KMS-11 (cell line): ENCODE data around the gene TAOK3.
A peak's percentile ranks its signal among the peaks of the same experiment; 100 is the strongest.

ENCODE experiments used
- H2AFZ ChIP-seq: fragments of 200-600 bp; sonication (generic); 2 replicates; pipeline ENCODE4 v1.6.1; 2016; ENCODE audit warnings: antibody characterized with exemption, mixed run types, low read depth
- H3K27ac ChIP-seq: fragments of 200-600 bp; sonication (generic); 2 replicates; pipeline ENCODE4 v1.6.1; 2016; ENCODE audit warnings: mild to moderate bottlenecking, mixed run types
- H3K27me3 ChIP-seq: fragments of 200-600 bp; sonication (generic); 2 replicates; pipeline ENCODE4 v1.6.1; 2017; ENCODE audit warnings: mild to moderate bottlenecking, low read depth, mixed run types, moderate library complexity; ENCODE audit not compliant: insufficient read depth
- H3K36me3 ChIP-seq: fragments of 200-600 bp; sonication (generic); 2 replicates; pipeline ENCODE4 v1.6.1; 2017; ENCODE audit warnings: mild to moderate bottlenecking, mixed run types; ENCODE audit not compliant: insufficient read depth
- H3K4me1 ChIP-seq: fragments of 200-600 bp; sonication (generic); 2 replicates; pipeline ENCODE4 v1.6.1; 2016; ENCODE audit warnings: mild to moderate bottlenecking, low read depth, mixed run types; ENCODE audit not compliant: poor library complexity, severe bottlenecking
- H3K4me2 ChIP-seq: fragments of 200-600 bp; sonication (generic); 2 replicates; pipeline ENCODE4 v1.7.0; 2016; ENCODE audit warnings: mild to moderate bottlenecking, mixed run types
- H3K4me3 ChIP-seq: fragments of 200-600 bp; sonication (generic); IDR thresholded peaks from 2 replicates; pipeline ENCODE4 v1.6.1; 2017; ENCODE audit warnings: low read depth, low read length, mixed read lengths; ENCODE audit not compliant: insufficient read depth
- H3K79me2 ChIP-seq: fragments of 200-600 bp; sonication (generic); 2 replicates; pipeline ENCODE4 v1.6.1; 2016; ENCODE audit warnings: low read depth, mixed run types; ENCODE audit not compliant: insufficient read depth
- H3K9ac ChIP-seq: fragments of 200-600 bp; sonication (generic); 2 replicates; pipeline ENCODE4 v1.6.1; 2016; ENCODE audit warnings: mild to moderate bottlenecking, mixed run types
- H4K20me1 ChIP-seq: fragments of 200-600 bp; sonication (generic); 2 replicates; pipeline ENCODE4 v1.6.1; 2016; ENCODE audit warnings: mild to moderate bottlenecking, mixed run types; ENCODE audit not compliant: insufficient read depth
- TF ChIP-seq, protein P1 (sequence below): fragments of 200-600 bp; sonication (generic); conservative IDR thresholded peaks from 2 replicates; pipeline ENCODE4 v1.6.1; 2017; ENCODE audit warnings: low read depth, mild to moderate bottlenecking, antibody characterized with exemption, low read length, moderate library complexity, mixed read lengths

Gene TAOK3

GRCh38 chr12:118374909-118375308 is 2.2 kb upstream of the TAOK3 start:
- Histone ChIP-seq H3K9ac (no peak overlapping the region), H3K27ac (no peak overlapping the region), H2AFZ (no peak overlapping the region), H4K20me1 (no peaks in the 10 kb centered on the region), H3K27me3 (no peaks in the 10 kb centered on the region), H3K36me3 (no peaks in the 10 kb centered on the region), H3K4me3 (no peak overlapping the region), H3K4me1 (peaks cover 10% of the 10 kb centered on the region), H3K79me2 (peaks cover 10% of the 10 kb centered on the region; the same call in 1 of the 2 replicates), H3K4me2 (no peak overlapping the region)
- TF ChIP-seq, protein P1, sequence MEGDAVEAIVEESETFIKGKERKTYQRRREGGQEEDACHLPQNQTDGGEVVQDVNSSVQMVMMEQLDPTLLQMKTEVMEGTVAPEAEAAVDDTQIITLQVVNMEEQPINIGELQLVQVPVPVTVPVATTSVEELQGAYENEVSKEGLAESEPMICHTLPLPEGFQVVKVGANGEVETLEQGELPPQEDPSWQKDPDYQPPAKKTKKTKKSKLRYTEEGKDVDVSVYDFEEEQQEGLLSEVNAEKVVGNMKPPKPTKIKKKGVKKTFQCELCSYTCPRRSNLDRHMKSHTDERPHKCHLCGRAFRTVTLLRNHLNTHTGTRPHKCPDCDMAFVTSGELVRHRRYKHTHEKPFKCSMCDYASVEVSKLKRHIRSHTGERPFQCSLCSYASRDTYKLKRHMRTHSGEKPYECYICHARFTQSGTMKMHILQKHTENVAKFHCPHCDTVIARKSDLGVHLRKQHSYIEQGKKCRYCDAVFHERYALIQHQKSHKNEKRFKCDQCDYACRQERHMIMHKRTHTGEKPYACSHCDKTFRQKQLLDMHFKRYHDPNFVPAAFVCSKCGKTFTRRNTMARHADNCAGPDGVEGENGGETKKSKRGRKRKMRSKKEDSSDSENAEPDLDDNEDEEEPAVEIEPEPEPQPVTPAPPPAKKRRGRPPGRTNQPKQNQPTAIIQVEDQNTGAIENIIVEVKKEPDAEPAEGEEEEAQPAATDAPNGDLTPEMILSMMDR, result no peak

DNA sequence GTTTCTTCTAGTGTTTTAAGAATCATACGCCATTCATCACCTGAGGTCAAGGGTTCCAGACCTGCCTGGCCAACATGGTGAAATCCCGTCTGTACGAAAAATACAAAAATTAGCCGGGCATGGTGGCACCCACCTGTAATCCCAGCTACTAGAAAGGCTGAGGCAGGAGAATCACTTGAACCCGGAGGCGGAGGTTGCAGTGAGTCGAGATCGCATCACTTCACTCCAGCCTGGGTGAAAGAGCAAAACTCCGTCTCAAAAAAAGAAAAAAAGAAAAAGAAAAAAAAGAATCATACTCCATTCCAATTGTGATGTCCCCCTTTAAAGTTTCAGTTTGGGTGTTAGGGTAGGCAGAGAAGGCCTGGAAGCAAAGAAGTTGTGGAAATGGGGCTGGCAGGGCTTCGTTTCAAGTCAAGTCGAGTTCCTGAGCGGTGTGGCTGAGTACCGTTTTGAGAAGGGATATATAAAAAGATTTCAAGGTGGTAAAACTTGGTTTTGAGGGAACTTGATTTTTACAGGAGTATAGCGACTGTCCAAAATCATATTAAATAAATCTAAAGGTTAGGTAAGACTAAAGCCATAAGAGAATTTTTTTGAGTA is 1.5 kb upstream of the TAOK3 start:
- Histone ChIP-seq H3K9ac (no peak overlapping the region), H3K36me3 (no peaks in the 10 kb centered on the region), H2AFZ (no peak overlapping the region), H3K4me2 (no peak overlapping the region), H3K27ac (no peak overlapping the region), H4K20me1 (no peaks in the 10 kb centered on the region), H3K27me3 (no peaks in the 10 kb centered on the region), H3K79me2 (peaks cover 10% of the 10 kb centered on the region; the same call in 1 of the 2 replicates), H3K4me1 (peaks cover 10% of the 10 kb centered on the region), H3K4me3 (no peak overlapping the region)
- TF ChIP-seq, protein P1, result no peak

DNA sequence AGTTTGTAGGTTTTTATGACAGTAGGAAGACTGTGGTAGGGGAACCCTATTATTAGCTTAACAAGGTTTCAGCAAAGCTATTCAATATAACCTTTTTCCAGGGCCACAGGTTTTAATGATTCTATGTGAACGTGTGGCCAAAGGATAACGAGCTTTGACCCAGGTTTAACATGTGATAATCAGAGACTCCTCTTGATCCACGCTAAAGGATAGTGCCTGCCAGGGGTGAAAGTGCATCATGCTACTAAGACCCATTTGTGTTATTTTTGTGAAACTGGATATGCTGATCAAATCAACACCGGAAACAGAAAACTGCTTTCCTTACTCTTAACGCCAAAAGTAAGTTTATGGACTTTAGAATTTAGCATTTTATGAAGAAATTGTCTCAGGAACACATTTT is 909 bp upstream of the TAOK3 start:
- peak overlapping the region; percentile 54; the same call in 1 of the 2 replicates for H3K9ac ChIP-seq
- H3K36me3 ChIP-seq, result no peaks in the 10 kb centered on the region
- peaks cover 10% of the 10 kb centered on the region for H3K4me1 ChIP-seq
- H3K27ac ChIP-seq, result peak overlapping the region; percentile 60
- H3K79me2 ChIP-seq, result peaks cover 10% of the 10 kb centered on the region; the same call in 1 of the 2 replicates
- TF ChIP-seq, protein P1, result no peak
- no peak overlapping the region for H3K4me3 ChIP-seq
- peak overlapping the region; percentile 38 for H3K4me2 ChIP-seq
- peak overlapping the region; percentile 51; the same call in 1 of the 2 replicates for H2AFZ ChIP-seq
- H4K20me1 ChIP-seq, result no peaks in the 10 kb centered on the region
- no peaks in the 10 kb centered on the region for H3K27me3 ChIP-seq

DNA sequence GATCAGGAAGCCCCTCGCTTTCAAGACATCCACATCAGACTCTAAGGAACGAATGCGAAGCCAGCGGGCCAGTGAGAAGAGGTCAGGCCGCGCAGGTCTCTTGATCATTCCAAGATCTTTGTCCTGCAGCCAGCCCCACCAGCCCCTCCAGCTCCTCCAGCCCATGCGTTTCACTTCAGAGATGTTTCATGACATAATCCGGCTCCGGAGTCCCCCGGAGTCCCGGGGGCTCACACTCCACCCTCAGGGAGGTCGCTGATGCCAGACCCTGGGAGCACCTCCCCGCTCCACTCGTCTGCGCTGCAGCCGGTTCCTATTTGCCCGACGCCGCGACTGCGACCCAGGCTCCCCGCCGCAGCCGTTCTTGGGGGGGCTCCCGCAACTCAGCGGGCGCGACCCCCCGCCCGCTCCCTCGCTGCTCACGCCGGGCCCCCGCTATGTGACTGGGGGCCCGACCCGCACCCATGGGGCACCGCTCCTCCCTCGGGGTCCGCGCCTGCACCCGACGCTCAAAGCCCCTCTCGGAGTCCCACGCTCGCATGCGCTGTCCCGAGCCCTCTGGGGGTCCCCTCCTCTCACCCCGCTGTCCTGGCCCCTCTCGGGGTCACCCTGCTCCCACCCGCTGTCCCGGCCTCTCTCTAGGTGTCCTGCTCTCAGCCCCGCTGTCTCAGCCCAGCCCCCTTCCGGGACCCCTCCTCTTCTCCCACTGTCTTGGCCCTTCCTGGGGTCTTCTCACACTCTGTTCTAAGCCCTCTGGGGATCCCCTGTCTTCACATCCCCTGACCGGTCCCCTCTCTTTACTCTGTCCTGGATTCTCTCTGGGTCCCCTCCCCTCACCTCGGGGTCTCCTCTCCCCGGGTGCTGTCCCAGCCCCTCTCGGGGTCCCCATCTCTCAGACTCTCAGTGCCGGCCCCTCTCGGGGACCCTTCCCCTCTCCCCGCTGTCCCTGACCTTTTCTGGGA is 1.1 kb downstream of the TAOK3 start:
- Histone ChIP-seq H2AFZ (no peak overlapping the region), H3K79me2 (no peaks in the 10 kb centered on the region), H4K20me1 (no peaks in the 10 kb centered on the region), H3K36me3 (no peaks in the 10 kb centered on the region), H3K4me1 (peaks cover 7% of the 10 kb centered on the region), H3K4me2 (peak overlapping the region; percentile 36; the same call in 1 of the 2 replicates), H3K27me3 (no peaks in the 10 kb centered on the region), H3K9ac (peak overlapping the region; percentile 32; the same call in 1 of the 2 replicates), H3K27ac (no peak overlapping the region), H3K4me3 (no peak overlapping the region)
- TF ChIP-seq, protein P1, result no peak
